Activated gamma-delta T cell treated with anti-CD3 and anti-CD28 coated beads, Interleukin-2, amount 50 U/mL, for 16 hours (primary cell): ENCODE results near the gene BHLHE40.
"Not testable (repeated sequence)": the region's sequence is repeated elsewhere in the genome, so short reads cannot be mapped to it uniquely, and the experiment has no call there.

Experiments
- DNase-seq: peaks from one replicate; pipeline ENCODE4 v3.0.0-alpha.2; 2020; ENCODE audit warnings: low read depth

Gene BHLHE40

GRCh38 chr3:4961865-4962264 is 17.4 kb upstream of the BHLHE40 start:
- not testable (repeated sequence) for DNase-seq

- no peak for DNase-seq
Observed at GRCh38 chr3:4963669-4964570, 15.3 kb upstream of the BHLHE40 start.

GRCh38 chr3:4966006-4966405 is 13.2 kb upstream of the BHLHE40 start:
- not testable (repeated sequence) for DNase-seq

GRCh38 chr3:4967683-4968082 is 11.6 kb upstream of the BHLHE40 start:
- DNase-seq = not testable (repeated sequence)

GRCh38 chr3:4971437-4971836 is 7.8 kb upstream of the BHLHE40 start:
- not testable (repeated sequence) for DNase-seq

GRCh38 chr3:4971838-4972237 is 7.4 kb upstream of the BHLHE40 start:
- no peak for DNase-seq

- no peak for DNase-seq
Observed at GRCh38 chr3:4972652-4973643, 6.3 kb upstream of the BHLHE40 start.

- no peak for DNase-seq
Observed at GRCh38 chr3:4974154-4974553, 5.1 kb upstream of the BHLHE40 start.

- no peak for DNase-seq
Observed at GRCh38 chr3:4976109-4976508, 3.1 kb upstream of the BHLHE40 start.

GRCh38 chr3:4977001-4977852 is 2.0 kb upstream of the BHLHE40 start:
- peak; percentile 51 for DNase-seq

GRCh38 chr3:4977853-4978203 is 1.4 kb upstream of the BHLHE40 start:
- no peak for DNase-seq

GRCh38 chr3:4978204-4978965 is 852 bp upstream of the BHLHE40 start:
- DNase-seq = peak; percentile 49

- peak; percentile 92 for DNase-seq
Observed at GRCh38 chr3:4978966-4979427, 240 bp upstream of the BHLHE40 start.

GRCh38 chr3:4980229-4981203 is 1.3 kb downstream of the BHLHE40 start:
- DNase-seq = peak; percentile 92

- no peak for DNase-seq
Observed at GRCh38 chr3:4981294-4981664, 2.0 kb downstream of the BHLHE40 start.

GRCh38 chr3:4981665-4982494 is 2.6 kb downstream of the BHLHE40 start:
- no peak for DNase-seq

GRCh38 chr3:4982773-4983738 is 3.8 kb downstream of the BHLHE40 start:
- DNase-seq = no peak
